Measurements from ENCODE around the gene SNX12. TPM values are rescaled to one million over a fixed set of nuclear protein-coding genes. Genes with fewer than 3 reads are reported as not detected.

Gene SNX12
- polyA plus RNA-seq, 2 of the 4 experiments (the other 2 are of a cell fraction) = 78.4 to 82.4 TPM

DNA sequence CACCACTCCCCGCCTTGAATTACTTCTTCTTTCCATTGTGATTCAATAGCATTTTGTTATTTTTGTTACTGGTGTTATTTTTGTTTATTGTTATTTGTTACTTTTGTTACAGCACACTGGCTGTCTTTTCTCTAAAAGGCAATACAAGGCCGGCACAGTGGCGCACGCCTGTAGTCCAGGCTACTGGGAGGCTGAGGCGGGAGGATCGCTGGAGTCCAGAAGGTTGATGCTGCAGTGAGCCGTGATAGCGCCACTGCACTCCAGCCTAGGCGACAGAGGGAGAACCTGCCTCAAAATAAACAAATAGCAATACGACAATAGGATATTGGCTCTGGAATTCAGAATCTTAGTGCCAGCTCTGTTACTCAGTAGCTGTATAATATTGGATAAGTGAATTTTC lies 49.2 kb upstream of the SNX12 start:
- Histone ChIP-seq H3K9me3 (no peaks in the 10 kb centered on the region), H3K4me1 (peaks cover 8% of the 10 kb centered on the region; the same call in 2 of the 3 replicates), H3K4me2 (peak overlapping the region; percentile 90), H3K27ac (no peak overlapping the region), H3K4me3 (no peak overlapping the region)
- ChIA-PET CTCF (interaction anchor here (1.1 to 4.6 kb wide), 3 partner anchors 10 to 62 kb away, joined by 3 to 25 read pairs (median 4); no protein-coding TSS in a partner anchor), POLR2A (no interaction called here)
- TF ChIP-seq FOXS1 (CRISPR knock-in tag; IDR thresholded peaks at IDR 0.05) (no peak), CBX2 (IDR thresholded peaks at IDR 0.05; ENCODE audit: borderline replicate concordance, low read depth) (no peak), HDAC2 (IDR thresholded peaks at IDR 0.05) (no peak), NR3C1 (IDR thresholded peaks at IDR 0.05) (no peak)
- TF ChIP-seq, protein P1, sequence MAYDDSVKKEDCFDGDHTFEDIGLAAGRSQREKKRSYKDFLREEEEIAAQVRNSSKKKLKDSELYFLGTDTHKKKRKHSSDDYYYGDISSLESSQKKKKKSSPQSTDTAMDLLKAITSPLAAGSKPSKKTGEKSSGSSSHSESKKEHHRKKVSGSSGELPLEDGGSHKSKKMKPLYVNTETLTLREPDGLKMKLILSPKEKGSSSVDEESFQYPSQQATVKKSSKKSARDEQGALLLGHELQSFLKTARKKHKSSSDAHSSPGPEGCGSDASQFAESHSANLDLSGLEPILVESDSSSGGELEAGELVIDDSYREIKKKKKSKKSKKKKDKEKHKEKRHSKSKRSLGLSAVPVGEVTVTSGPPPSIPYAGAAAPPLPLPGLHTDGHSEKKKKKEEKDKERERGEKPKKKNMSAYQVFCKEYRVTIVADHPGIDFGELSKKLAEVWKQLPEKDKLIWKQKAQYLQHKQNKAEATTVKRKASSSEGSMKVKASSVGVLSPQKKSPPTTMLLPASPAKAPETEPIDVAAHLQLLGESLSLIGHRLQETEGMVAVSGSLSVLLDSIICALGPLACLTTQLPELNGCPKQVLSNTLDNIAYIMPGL (CRISPR knock-in tag; IDR thresholded peaks at IDR 0.05; ENCODE audit: borderline replicate concordance) = no peak
- no peak for ATAC-seq
- FAIRE-seq = no peak
- DNase-seq (ENCODE audit: low read depth in 1 of 2, low spot score in 1 of 2) = no peak
- 91% methylated on average over 10 of the region's 10 CpGs for WGBS (ENCODE audit: missing lambda C conversion rate)

DNA sequence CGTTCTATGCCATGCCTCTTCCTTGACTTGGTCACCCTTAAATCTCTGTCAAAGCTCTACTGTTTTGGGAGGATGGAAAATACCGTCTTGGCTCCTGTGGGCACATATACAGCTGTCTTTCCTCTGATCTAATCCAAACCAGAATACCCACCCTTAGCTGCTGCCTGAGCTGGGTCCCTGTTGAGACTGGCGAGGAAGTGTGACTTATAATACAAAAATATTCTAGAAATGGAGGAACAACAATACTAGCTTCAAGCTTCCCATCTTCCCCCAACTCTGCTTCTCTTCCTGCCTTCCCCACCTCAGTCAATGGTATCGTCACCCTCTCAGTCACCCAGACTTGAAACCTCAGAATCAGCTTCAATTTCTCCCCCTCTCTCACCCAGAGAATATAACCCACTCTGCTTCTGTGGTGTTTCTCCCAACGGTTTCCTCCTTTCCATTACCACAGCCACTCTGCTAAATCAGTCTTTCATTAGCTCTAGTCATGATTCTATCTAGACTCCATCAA lies 43.8 kb upstream of the SNX12 start:
- POLR2A ChIA-PET = no interaction called here
- Histone ChIP-seq H3K27ac (no peak overlapping the region), H3K4me3 (no peak overlapping the region), H3K9me3 (no peaks in the 10 kb centered on the region), H3K4me1 (no peaks in the 10 kb centered on the region), H3K4me2 (no peak overlapping the region)
- CTCF ChIA-PET = interaction anchor here (0.6 to 2.7 kb wide), 2 partner anchors 17 to 351 kb away, joined by 3 to 16 read pairs; no protein-coding TSS in a partner anchor
- DNase-seq (ENCODE audit: low read depth in 1 of 2, low spot score in 1 of 2) = no peak
- TF ChIP-seq POLR2A (IDR thresholded peaks at IDR 0.05; ENCODE audit: low read length) (no peak), RAD21 (conservative IDR thresholded peaks at IDR 0.05 in 1 of 2, IDR thresholded peaks at IDR 0.05 in 1 of 2) (no peak), FOSB (CRISPR knock-in tag; IDR thresholded peaks at IDR 0.05) (no peak), ZNF302 (CRISPR knock-in tag; IDR thresholded peaks at IDR 0.05) (no peak), TFCP2L1 (CRISPR knock-in tag; IDR thresholded peaks at IDR 0.05) (no peak), RCOR1 (IDR thresholded peaks at IDR 0.05; ENCODE audit: low read depth, low read length) (no peak), CEBPB (IDR thresholded peaks at IDR 0.05) (no peak), POLR2AphosphoS2 (conservative IDR thresholded peaks at IDR 0.05; ENCODE audit: low read length) (no peak), BHLHE40 (IDR thresholded peaks at IDR 0.05; ENCODE audit: low read depth, low read length) (no peak), KDM1A (IDR thresholded peaks at IDR 0.05; ENCODE audit: low read depth) (no peak), HEYL (CRISPR knock-in tag; IDR thresholded peaks at IDR 0.05) (no peak), NR3C1 (IDR thresholded peaks at IDR 0.05) (no peak), RARB (CRISPR knock-in tag; IDR thresholded peaks at IDR 0.05) (no peak), CHD2 (IDR thresholded peaks at IDR 0.05; ENCODE audit: low read length, partially characterized antibody) (no peak), CBX8 (IDR thresholded peaks at IDR 0.05) (no peak)
- TF ChIP-seq, protein P1 (CRISPR knock-in tag; IDR thresholded peaks at IDR 0.05; ENCODE audit: borderline replicate concordance) = no peak
- TF ChIP-seq, protein P2, sequence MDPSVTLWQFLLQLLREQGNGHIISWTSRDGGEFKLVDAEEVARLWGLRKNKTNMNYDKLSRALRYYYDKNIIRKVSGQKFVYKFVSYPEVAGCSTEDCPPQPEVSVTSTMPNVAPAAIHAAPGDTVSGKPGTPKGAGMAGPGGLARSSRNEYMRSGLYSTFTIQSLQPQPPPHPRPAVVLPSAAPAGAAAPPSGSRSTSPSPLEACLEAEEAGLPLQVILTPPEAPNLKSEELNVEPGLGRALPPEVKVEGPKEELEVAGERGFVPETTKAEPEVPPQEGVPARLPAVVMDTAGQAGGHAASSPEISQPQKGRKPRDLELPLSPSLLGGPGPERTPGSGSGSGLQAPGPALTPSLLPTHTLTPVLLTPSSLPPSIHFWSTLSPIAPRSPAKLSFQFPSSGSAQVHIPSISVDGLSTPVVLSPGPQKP (IDR thresholded peaks at IDR 0.05; ENCODE audit: low read depth, low read length) = no peak
- TF ChIP-seq, protein P3, sequence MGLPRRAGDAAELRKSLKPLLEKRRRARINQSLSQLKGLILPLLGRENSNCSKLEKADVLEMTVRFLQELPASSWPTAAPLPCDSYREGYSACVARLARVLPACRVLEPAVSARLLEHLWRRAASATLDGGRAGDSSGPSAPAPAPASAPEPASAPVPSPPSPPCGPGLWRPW (IDR thresholded peaks at IDR 0.05) = no peak
- ATAC-seq = no peak
- WGBS (ENCODE audit: missing lambda C conversion rate) = 59% methylated on average over 5 of the region's 5 CpGs
- FAIRE-seq = no peak

All from A549 (cell line).